NK-92 (cell line): ENCODE results near the gene HDGF.

Experiments used
- DNase-seq: peaks from one replicate; lab custom pipeline; 2025; ENCODE audit not compliant: unreplicated experiment; lab: John Stamatoyannopoulos, UW

HDGF gene

DNA sequence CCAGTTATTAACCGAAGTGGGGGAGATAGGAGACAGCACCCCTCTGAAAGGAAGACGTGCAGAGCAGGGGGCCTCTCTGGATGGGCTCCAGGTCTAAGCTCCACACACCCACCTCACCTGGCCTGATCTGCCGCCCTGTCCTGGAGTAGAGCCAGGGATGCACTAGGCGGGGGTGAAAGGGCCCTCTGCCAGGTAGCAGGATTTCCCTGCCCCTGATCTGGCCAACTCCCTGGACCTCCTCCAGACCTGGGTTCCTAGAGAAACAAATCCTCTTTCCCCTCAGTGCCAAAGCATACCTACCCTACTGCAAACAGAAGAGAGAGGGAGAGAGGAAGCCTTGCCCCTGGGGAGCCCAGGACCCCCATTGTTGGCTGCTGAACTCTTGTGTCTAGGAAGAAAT lies 48.1 kb downstream of the HDGF start:
- DNase-seq = no peak

DNA sequence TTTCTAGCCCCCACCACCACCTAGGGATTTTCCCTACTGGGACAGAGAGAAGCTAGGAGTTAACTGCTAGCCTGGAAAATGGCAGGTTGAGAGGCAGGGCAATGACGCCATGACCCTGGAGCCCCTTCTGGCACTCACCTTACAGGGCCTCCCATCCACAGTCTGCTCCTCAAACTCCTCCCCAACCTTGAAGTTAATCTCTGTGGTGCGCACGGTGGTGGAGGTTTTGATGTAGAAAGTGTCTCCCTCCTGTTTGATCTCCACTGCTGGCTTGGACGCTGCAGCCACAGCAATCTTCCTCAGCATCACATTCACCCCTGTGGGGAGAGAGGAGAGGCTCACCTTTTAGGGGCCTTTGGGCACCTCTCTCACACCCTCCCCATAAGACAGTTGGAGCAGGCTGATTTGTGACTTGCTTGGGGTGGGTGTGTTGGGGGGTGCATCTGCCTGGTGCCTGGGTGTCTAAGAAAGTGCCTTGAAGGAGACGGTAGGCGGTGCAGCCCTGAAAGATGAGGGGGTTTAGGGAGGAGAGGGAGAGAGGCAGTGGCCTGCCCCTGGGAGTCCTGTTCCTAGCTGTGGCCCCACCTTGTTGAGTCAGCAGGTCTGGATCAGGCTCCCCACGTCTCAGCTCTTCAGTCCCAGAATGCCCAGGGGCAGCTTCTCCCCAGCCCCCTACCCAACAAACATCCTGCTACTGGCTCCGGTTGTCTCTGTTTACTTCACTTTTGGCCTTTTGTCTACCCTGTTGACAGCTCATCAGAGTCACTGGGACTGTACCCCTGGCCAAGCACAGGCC lies 50.5 kb downstream of the HDGF start:
- DNase-seq = no peak

GRCh38 chr1:156698995-156699394 lies 52.5 kb downstream of the HDGF start:
- DNase-seq = no peak

DNA sequence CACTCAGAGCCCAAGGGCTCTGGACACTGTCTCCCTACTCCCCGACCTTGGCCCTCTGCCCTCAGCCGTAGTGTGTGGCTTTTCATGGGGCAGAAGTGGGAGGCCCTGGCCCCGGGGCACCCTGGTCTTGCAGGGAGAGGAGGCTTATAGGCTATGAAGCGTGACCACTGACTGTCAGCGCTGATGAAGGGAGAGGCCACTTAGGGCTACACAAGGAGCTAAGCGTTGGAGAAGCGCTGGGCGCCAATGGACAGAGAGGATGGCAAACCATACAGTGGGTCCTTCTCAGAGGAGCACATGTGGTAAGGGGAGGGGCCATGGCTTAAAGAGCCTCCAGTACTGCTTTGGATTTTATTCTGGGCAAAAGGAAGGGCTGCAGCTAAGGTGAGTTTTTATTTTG lies 54.0 kb downstream of the HDGF start:
- DNase-seq = no peak

DNA sequence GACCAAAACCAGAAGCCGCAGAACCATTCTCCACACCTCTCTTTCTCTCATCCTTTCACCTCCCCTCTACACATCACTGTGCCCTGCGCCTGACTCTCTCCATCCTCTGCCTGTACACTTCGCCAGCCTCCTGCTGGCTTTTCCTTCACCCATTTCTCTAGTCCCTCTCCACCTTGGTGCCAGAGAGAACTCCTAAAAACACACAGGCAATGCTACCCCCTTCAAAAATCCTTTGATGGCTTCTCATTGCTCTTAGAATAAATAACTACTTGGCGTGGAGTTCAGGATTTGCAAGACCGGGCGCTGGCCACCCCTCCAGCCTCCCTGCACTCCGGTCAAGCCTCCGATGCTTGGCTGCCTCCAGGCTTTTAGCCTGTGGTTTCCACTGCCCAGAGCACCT lies 54.7 kb downstream of the HDGF start:
- DNase-seq = no peak

- no peak for DNase-seq
Observed at GRCh38 chr1:156694690-156694962, 56.8 kb downstream of the HDGF start.

DNA sequence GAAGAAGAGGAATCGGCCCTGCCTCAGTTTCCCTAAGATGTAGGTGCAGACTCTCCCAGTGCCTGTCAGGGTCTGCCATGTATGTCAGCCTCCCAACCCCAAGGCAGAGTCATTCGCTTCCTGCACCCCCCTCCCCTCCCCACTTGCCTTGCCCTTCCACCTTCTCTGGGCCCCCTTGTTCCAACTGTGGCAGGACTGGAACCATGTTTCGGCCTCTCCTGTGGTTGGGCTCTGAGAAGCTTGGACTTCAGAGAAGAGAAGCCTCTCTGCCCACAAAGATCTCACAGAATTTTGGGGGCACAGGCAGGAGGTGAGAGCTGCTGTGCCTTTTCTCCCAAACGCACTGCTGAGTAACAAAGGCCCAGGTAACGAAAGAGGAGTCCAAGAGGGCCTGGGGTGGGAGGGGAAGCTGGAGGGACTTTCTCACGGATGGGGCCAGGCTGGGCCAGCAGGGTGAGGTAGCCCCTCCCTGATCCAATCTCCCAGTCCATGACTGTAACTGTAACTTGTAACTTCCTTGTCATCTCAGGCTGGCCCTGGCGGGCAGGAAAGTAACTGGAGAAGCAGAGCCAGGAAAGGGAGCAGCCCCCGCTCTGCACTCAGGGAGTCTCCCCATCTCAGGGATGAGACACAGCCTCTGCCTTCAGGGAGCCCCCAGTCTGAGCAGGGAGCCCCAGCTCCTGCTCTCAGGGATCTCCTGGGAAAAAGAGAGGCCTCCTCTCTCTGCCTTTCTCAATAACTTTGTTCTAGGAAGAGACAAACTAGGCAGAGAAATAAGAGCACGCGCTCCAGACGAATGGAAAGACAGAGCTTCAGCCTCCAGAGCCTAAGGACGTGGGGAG lies 57.4 kb downstream of the HDGF start:
- no peak for DNase-seq

GRCh38 chr1:156692925-156693847 lies 58.3 kb downstream of the HDGF start:
- DNase-seq = no peak

DNA sequence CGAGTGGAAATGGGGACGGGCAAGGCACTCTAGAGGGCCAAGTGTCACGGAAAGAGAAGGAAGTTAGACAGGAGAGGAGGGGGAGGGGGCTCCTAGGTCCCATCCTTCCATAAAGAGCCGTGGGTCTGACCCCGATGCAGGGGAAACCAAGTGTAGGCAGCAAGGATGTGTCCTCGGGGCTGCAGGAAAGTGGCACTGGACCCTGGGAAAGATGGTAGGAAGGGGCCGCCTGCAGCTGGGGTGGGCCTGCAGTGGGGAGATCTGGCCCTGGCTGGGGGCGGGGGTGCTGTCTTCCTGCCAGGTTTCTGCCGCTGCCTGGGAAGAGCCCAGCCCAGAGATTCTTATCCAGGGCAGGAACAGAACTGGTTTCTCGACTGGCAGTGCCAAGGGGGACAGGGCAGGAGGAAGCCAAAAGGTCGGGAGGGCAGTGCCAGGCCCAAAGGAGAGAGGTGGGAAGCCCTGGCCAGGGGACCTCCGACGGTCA lies 59.0 kb downstream of the HDGF start:
- no peak for DNase-seq
